WTC11 (cell line): ENCODE data around the gene HOXA7. TPM values are rescaled to one million over a fixed set of nuclear protein-coding genes. Genes with fewer than 3 reads are reported as not detected.

ENCODE experiments used
- ATAC-seq: fragments of 200-7000 bp; cut with Tn5 transposase; 2 replicates; pipeline ENCODE4 v1.10.0; 2021; ENCODE audit warnings: mild to moderate bottlenecking, moderate library complexity
- CTCF ChIA-PET: fragments of 300-600 bp; sonication (Branson Sonifier 250); formaldehyde crosslinking; loops from one replicate; lab custom pipeline; 2021; ENCODE audit warnings: antibody characterized with exemption; lab: Charles Lee
- POLR2A ChIA-PET: fragments of 350-600 bp; sonication (Branson Sonifier 250); formaldehyde crosslinking; loops from one replicate; lab custom pipeline; 2021; ENCODE audit warnings: antibody characterized with exemption; lab: Charles Lee
- DNase-seq: peaks from one replicate; pipeline ENCODE4 v3.0.0; 2021; ENCODE audit warnings: low spot score
- H3K27ac Mint-ChIP-seq: 2 replicates; pipeline ENCODE4 v1.8.0; 2021; ENCODE audit warnings: mixed read lengths
- H3K27me3 Mint-ChIP-seq: 2 replicates; pipeline ENCODE4 v1.8.0; 2021; ENCODE audit warnings: low read depth, mild to moderate bottlenecking, moderate library complexity, mixed read lengths
- H3K36me3 Mint-ChIP-seq: 2 replicates; pipeline ENCODE4 v1.8.0; 2021; ENCODE audit warnings: mixed read lengths
- H3K4me1 Mint-ChIP-seq: 2 replicates; pipeline ENCODE4 v1.8.0; 2022; ENCODE audit warnings: mixed read lengths
- H3K4me3 Mint-ChIP-seq: 2 replicates; pipeline ENCODE4 v1.8.0; 2021; ENCODE audit warnings: mild to moderate bottlenecking, moderate library complexity, mixed read lengths
- H3K9me3 Mint-ChIP-seq: 2 replicates; pipeline ENCODE4 v1.8.0; 2021; ENCODE audit warnings: mixed read lengths
- AFF4 ChIP-seq: sonication (generic); formaldehyde crosslinking; IDR thresholded peaks from 2 replicates; pipeline ENCODE4 v1.8.1; 2023; ENCODE audit warnings: mild to moderate bottlenecking, missing genetic modification reagents, borderline replicate concordance
- ATF3 ChIP-seq: sonication (generic); formaldehyde crosslinking; conservative IDR thresholded peaks from 2 replicates; pipeline ENCODE4 v1.8.1; 2022; ENCODE audit warnings: mild to moderate bottlenecking, missing genetic modification reagents
- CBFB ChIP-seq: sonication (generic); formaldehyde crosslinking; IDR thresholded peaks from 2 replicates; pipeline ENCODE4 v1.8.1; 2022; ENCODE audit warnings: mild to moderate bottlenecking, low read depth, missing genetic modification reagents
- CREB1 ChIP-seq: sonication (generic); formaldehyde crosslinking; IDR thresholded peaks from 2 replicates; pipeline ENCODE4 v1.8.0; 2023; ENCODE audit warnings: mild to moderate bottlenecking, missing genetic modification reagents
- CREM ChIP-seq: sonication (generic); formaldehyde crosslinking; IDR thresholded peaks from 2 replicates; pipeline ENCODE4 v1.8.1; 2022; ENCODE audit warnings: mild to moderate bottlenecking, missing genetic modification reagents, moderate library complexity
- ESRRA ChIP-seq: sonication (generic); formaldehyde crosslinking; IDR thresholded peaks from 2 replicates; pipeline ENCODE4 v1.8.1; 2022; ENCODE audit warnings: mild to moderate bottlenecking, missing genetic modification reagents, borderline replicate concordance
- ETV6 ChIP-seq: sonication (generic); formaldehyde crosslinking; IDR thresholded peaks from 2 replicates; pipeline ENCODE4 v1.8.1; 2022; ENCODE audit warnings: mild to moderate bottlenecking, missing genetic modification reagents
- FOXJ3 ChIP-seq: sonication (generic); formaldehyde crosslinking; IDR thresholded peaks from 2 replicates; pipeline ENCODE4 v1.9.0; 2021; ENCODE audit warnings: missing genetic modification reagents, mild to moderate bottlenecking, borderline replicate concordance
- GRHL2 ChIP-seq: fragments of 250-450 bp; sonication (Bioruptor Pico); IDR thresholded peaks from 2 replicates; pipeline ENCODE4 v1.8.0; 2022; ENCODE audit warnings: mild to moderate bottlenecking, moderate library complexity; ENCODE audit not compliant: insufficient replicate concordance, severe bottlenecking
- HMGA2 ChIP-seq: fragments of 250-450 bp; sonication (Bioruptor Pico); IDR thresholded peaks from 2 replicates; pipeline ENCODE4 v1.4.0; 2021; ENCODE audit warnings: mild to moderate bottlenecking, moderate library complexity
- HMGXB4 ChIP-seq: sonication (generic); formaldehyde crosslinking; IDR thresholded peaks from 2 replicates; pipeline ENCODE4 v1.8.1; 2023; ENCODE audit warnings: mild to moderate bottlenecking, moderate library complexity, missing genetic modification reagents
- JUN ChIP-seq: sonication (generic); formaldehyde crosslinking; IDR thresholded peaks from 2 replicates; pipeline ENCODE4 v1.8.0; 2023; ENCODE audit warnings: mild to moderate bottlenecking, missing genetic modification reagents
- MAX ChIP-seq: sonication (generic); formaldehyde crosslinking; IDR thresholded peaks from 2 replicates; pipeline ENCODE4 v1.8.0; 2022; ENCODE audit warnings: mild to moderate bottlenecking, missing genetic modification reagents
- MLX ChIP-seq: sonication (generic); formaldehyde crosslinking; IDR thresholded peaks from 2 replicates; pipeline ENCODE4 v1.8.1; 2023; ENCODE audit warnings: mild to moderate bottlenecking, missing genetic modification reagents, moderate library complexity
- NR2C2 ChIP-seq: sonication (generic); formaldehyde crosslinking; IDR thresholded peaks from 2 replicates; pipeline ENCODE4 v1.8.0; 2022; ENCODE audit warnings: mild to moderate bottlenecking, missing genetic modification reagents
- SOX15 ChIP-seq: fragments of 250-450 bp; sonication (Bioruptor Pico); IDR thresholded peaks from 2 replicates; pipeline ENCODE4 v1.9.0; 2021; ENCODE audit warnings: mild to moderate bottlenecking
- TCF7 ChIP-seq: sonication (generic); formaldehyde crosslinking; IDR thresholded peaks from 2 replicates; pipeline ENCODE4 v1.8.0; 2022; ENCODE audit warnings: mild to moderate bottlenecking, low read depth, missing genetic modification reagents, moderate library complexity
- TEAD4 ChIP-seq: sonication (generic); formaldehyde crosslinking; IDR thresholded peaks from 2 replicates; pipeline ENCODE4 v1.8.0; 2022; ENCODE audit warnings: mild to moderate bottlenecking, missing genetic modification reagents
- ZNF219 ChIP-seq: sonication (generic); formaldehyde crosslinking; IDR thresholded peaks from 2 replicates; pipeline ENCODE4 v1.8.0; 2023; ENCODE audit warnings: missing genetic modification reagents, mild to moderate bottlenecking, borderline replicate concordance
- ZNF281 ChIP-seq: sonication (generic); formaldehyde crosslinking; IDR thresholded peaks from 2 replicates; pipeline ENCODE4 v1.8.0; 2023; ENCODE audit warnings: mild to moderate bottlenecking, missing genetic modification reagents
- ZNF416 ChIP-seq: fragments of 250-450 bp; sonication (Bioruptor Pico); IDR thresholded peaks from 2 replicates; pipeline ENCODE4 v1.9.0; 2021; ENCODE audit warnings: mild to moderate bottlenecking, inconsistent platforms
- ZNF423 ChIP-seq: fragments of 250-450 bp; sonication (Bioruptor Pico); IDR thresholded peaks from 2 replicates; pipeline ENCODE4 v2.1.2; 2022; ENCODE audit warnings: mild to moderate bottlenecking, moderate library complexity
- ZNF532 ChIP-seq: fragments of 250-450 bp; sonication (Bioruptor Pico); IDR thresholded peaks from 2 replicates; pipeline ENCODE4 v1.9.0; 2021; ENCODE audit warnings: mild to moderate bottlenecking, borderline replicate concordance
- total RNA-seq: library from RNA; stranded (reverse); gene quantifications from 3 replicates; pipeline ENCODE4 v1.2.3, GENCODE V29; 2021

HOXA7 gene
- total RNA-seq, 1 experiment from 2014 or later, result not detected

GRCh38 chr7:27121684-27122076 lies 34.8 kb downstream of the HOXA7 start:
- TF ChIP-seq GRHL2 (no peak), ESRRA (no peak), MAX (CRISPR knock-in tag) (no peak), ZNF416 (CRISPR knock-in tag) (no peak), FOXJ3 (CRISPR knock-in tag) (no peak), ZNF532 (no peak), CREM (CRISPR knock-in tag) (no peak), MLX (CRISPR knock-in tag) (no peak), CREB1 (no peak), HMGA2 (no peak)
- TF ChIP-seq, all 79 proteins: peak for 0
- no peaks in the 10 kb centered on the region for H3K9me3 Mint-ChIP-seq
- H3K36me3 Mint-ChIP-seq, result no peaks in the 10 kb centered on the region
- H3K4me3 Mint-ChIP-seq, result no peak overlapping the region
- ATAC-seq (no peak), DNase-seq (no peak)
- ChIA-PET POLR2A (no interaction called here), CTCF (interaction anchor here (1.7 to 1.9 kb wide), 2 partner anchors 29 to 39 kb away, joined by 4 to 6 read pairs; no protein-coding TSS in a partner anchor)
- H3K27me3 Mint-ChIP-seq, result peaks cover 100% of the 10 kb centered on the region
- H3K27ac Mint-ChIP-seq, result no peak overlapping the region
- H3K4me1 Mint-ChIP-seq, result peaks cover 14% of the 10 kb centered on the region

- peaks cover 100% of the 10 kb centered on the region for H3K27me3 Mint-ChIP-seq
- TF ChIP-seq ETV6 (CRISPR knock-in tag) (no peak), JUN (CRISPR knock-in tag) (no peak), CBFB (CRISPR knock-in tag) (no peak), AFF4 (CRISPR knock-in tag) (no peak), ZNF281 (CRISPR knock-in tag) (no peak), ZNF423 (CRISPR knock-in tag) (no peak), ATF3 (CRISPR knock-in tag) (no peak), NR2C2 (CRISPR knock-in tag) (no peak), GRHL2 (no peak), TCF7 (CRISPR knock-in tag) (no peak), SOX15 (CRISPR knock-in tag) (no peak), HMGXB4 (CRISPR knock-in tag) (no peak), TEAD4 (CRISPR knock-in tag) (no peak), ZNF219 (no peak)
Measured at GRCh38 chr7:27119412-27119911, 37.0 kb downstream of the HOXA7 start.

More at GRCh38 chr7:27119412-27119911, 37.0 kb downstream of the HOXA7 start:
- Mint-ChIP-seq H3K4me1 (peaks cover 14% of the 10 kb centered on the region), H3K4me3 (no peak overlapping the region), H3K9me3 (no peaks in the 10 kb centered on the region), H3K27ac (no peak overlapping the region), H3K36me3 (no peaks in the 10 kb centered on the region)
- ATAC-seq, result no peak
- POLR2A ChIA-PET, result no interaction called here
- no peak for DNase-seq
- CTCF ChIA-PET, result interaction anchor here (1.5 to 3.9 kb wide), 4 partner anchors 21 to 60 kb away, joined by 4 to 12 read pairs (median 6); partner anchors contain the start of gene HOXA1
